Neutrophil (primary cell): ENCODE results near the gene YPEL1.
"Not testable (repeated sequence)": the region's sequence is repeated elsewhere in the genome, so short reads cannot be mapped to it uniquely, and the experiment has no call there.

ENCODE experiments used
- H3K27ac ChIP-seq: fragments of 200-600 bp; sonication (generic); 2 replicates; pipeline ENCODE4 v1.5.1; 2016; ENCODE audit warnings: mild to moderate bottlenecking, moderate library complexity
- H3K27me3 ChIP-seq: fragments of 200-600 bp; sonication (generic); 2 replicates; pipeline ENCODE4 v1.6.0; 2016; ENCODE audit warnings: mild to moderate bottlenecking
- H3K36me3 ChIP-seq: fragments of 200-600 bp; sonication (generic); 2 replicates; pipeline ENCODE4 v1.5.1; 2017
- H3K4me1 ChIP-seq, 2 experiments: fragments of 200-600 bp in 1 of 2; sonication (generic) in 1 of 2; 1 replicate in 1 of 2; 2 replicates in 1 of 2; pipeline versions ENCODE4 v1.5.1 to v1.6.1; 2013 to 2016; ENCODE audit warnings: low read depth in 1 of 2, low read length in 1 of 2, mild to moderate bottlenecking in 1 of 2, moderate library complexity in 1 of 2; ENCODE audit not compliant: control insufficient read depth in 1 of 2, insufficient read depth in 1 of 2
- H3K4me3 ChIP-seq, 2 experiments: fragments of 200-600 bp in 1 of 2; sonication (generic) in 1 of 2; 1 replicate in 1 of 2; 2 replicates in 1 of 2; pipeline ENCODE4 v1.5.1; 2013 to 2016; ENCODE audit warnings: low read depth in 1 of 2, low read length in 1 of 2, mild to moderate bottlenecking in 1 of 2, moderate library complexity in 1 of 2
- H3K9me3 ChIP-seq: fragments of 200-600 bp; sonication (generic); 2 replicates; pipeline ENCODE4 v1.5.1; 2016
- CTCF ChIP-seq: fragments of 200-600 bp; sonication (generic); IDR thresholded peaks from 2 replicates; pipeline ENCODE4 v1.5.1; 2016; ENCODE audit warnings: antibody characterized with exemption

Gene YPEL1

GRCh38 chr22:21681566-21682370 lies 53.8 kb downstream of the YPEL1 start:
- no peaks in the 10 kb centered on the region for H3K27me3 ChIP-seq
- TF ChIP-seq CTCF = no peak
- no peaks in the 10 kb centered on the region for H3K9me3 ChIP-seq
- H3K4me3 ChIP-seq = no peak overlapping the region
- H3K4me1 ChIP-seq = no peaks in the 10 kb centered on the region
- no peak overlapping the region for H3K27ac ChIP-seq
- peaks cover 72% of the 10 kb centered on the region for H3K36me3 ChIP-seq

DNA sequence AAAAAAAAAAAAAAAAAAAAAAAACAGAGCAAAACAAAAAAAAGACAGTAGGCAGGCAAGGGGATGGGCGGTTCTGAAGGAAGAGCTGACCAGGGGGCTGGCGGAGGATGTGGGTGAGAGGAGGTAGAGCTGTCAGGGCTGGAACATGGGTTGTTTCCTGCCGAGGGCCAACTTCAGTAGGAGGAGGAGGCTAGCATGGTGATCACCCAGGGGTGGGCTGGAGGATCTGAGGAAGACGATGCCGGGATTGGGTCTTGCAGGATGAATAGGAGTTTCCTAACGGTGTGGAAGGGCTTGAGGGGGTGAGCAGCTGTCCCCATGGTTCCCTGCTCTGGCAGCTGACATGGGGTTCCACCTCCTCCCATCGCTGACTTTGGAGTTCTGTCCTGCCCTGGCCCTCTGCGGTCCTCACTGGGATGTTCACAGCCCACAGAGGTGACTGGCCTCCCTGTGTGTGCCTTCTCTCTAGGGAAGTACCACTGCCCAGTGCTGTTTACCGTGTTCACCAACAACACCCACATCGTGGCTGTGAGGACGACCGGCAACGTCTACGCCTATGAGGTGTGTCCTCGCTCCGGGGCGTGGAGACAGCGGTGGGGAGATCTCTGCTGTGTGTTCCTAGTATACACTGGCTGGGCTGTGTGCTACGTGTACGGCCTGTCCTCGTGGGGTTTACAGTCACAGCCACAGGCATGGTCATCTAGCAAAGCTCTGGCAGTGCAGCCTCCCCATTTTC lies 54.6 kb downstream of the YPEL1 start:
- Histone ChIP-seq H3K27me3 (no peaks in the 10 kb centered on the region), H3K9me3 (no peaks in the 10 kb centered on the region), H3K27ac (no peak overlapping the region), H3K36me3 (peaks cover 68% of the 10 kb centered on the region), H3K4me1 (no peaks in the 10 kb centered on the region), H3K4me3 (no peak overlapping the region)
- no peak for TF ChIP-seq CTCF

DNA sequence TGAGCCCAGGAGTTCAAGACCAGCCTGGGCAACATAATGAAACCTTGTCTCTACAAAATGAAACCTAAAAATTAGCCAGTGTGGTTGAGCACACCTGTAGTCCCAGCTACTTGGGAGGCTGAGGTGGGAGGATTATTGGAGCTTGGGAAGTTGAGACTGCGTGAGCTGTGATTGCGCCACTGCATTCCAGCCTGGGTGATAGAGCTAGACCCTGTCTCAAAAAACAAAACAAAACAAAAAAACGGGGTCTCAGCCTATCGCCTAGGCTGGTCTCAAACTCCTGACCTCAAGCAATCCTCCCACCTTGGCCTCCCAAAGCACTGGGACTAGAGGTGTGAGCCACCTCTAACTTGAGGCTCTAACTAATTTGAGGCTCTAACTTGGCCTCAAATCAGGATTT lies 56.2 kb downstream of the YPEL1 start:
- Histone ChIP-seq H3K9me3 (no peaks in the 10 kb centered on the region), H3K4me3 (no peak overlapping the region), H3K27ac (no peak overlapping the region), H3K36me3 (peaks cover 68% of the 10 kb centered on the region), H3K4me1 (no peaks in the 10 kb centered on the region), H3K27me3 (no peaks in the 10 kb centered on the region)
- TF ChIP-seq CTCF = no peak

DNA sequence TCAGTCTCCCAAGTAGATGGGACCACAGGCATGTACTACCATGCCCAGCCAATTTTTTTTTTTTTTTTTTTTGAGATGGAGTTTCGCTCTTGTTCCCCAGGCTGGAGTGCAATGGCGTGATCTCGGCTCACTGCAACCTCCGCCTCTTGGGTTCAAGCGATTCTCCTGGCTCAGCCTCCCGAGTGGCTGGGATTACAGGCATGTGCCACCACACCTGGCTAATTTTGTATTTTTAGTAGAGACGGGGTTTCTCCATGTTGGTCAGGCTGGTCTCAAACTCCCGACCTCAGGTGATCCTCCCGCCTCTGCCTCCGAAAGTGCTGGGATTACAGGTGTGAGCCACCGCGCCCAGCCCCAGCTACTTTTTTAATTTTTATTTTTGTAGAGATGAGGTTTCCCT lies 56.8 kb downstream of the YPEL1 start:
- H3K4me3 ChIP-seq, H3K27me3 ChIP-seq: not testable (repeated sequence)
- peaks cover 70% of the 10 kb centered on the region for H3K36me3 ChIP-seq

DNA sequence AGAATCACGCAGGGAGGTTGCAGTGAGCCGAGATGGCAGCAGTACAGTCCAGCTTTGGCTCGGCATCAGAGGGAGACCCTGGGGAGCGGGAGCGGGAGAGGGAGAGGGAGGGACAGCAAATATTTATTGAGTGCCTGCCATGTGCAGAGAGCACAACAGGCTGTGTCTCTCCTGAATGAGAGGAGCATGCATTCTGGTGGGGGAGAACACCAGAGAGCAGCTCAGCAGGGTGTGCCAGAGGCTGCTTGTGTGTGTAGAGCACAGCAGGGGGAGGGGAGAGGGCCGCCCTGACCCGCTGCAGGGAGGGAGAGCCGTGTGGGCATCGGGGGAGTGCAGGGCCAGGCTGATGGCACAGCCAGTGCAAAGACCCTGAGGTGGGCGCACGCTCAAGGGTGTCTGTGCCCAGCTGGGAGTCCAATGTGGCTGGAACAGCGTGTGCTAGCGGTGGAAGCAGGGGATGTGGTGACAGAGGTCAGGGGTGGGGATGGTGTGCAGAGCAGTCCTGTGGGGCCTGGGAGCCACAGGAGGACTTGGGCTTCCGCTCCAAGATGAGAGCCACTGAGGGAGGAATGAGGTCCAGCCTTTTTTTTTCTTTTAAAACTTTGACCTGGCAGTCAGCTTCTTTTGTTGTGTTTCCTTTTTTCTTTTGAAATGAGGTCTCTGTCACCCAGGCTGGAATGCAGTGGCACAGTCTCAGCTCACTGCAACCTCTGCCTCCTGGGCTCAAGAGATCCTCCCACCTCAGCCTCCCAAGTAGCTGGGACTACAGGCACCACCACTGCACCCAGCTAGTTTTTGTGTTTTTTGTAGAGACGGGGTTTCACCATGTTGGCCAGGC lies 57.8 kb downstream of the YPEL1 start:
- TF ChIP-seq CTCF = no peak
- H3K4me3 ChIP-seq = no peak overlapping the region
- H3K27me3 ChIP-seq = no peaks in the 10 kb centered on the region
- no peak overlapping the region for H3K27ac ChIP-seq
- H3K4me1 ChIP-seq = no peaks in the 10 kb centered on the region
- H3K9me3 ChIP-seq = no peaks in the 10 kb centered on the region
- H3K36me3 ChIP-seq = peaks cover 70% of the 10 kb centered on the region

More for the DNA sequence above, 56.8 kb downstream of the YPEL1 start:
- H3K27ac ChIP-seq, H3K9me3 ChIP-seq, H3K4me1 ChIP-seq: not testable (repeated sequence)
